ENCODE results near the gene PLCXD1. TPM values are rescaled to one million over a fixed set of nuclear protein-coding genes. Genes with fewer than 3 reads are reported as not detected.

Gene PLCXD1
- total and polyA plus RNA-seq, 9 of the 15 experiments (the other 6 are each of a cell fraction or from before 2014, with no cell fraction given) = 6.0 to 60.2 (median 39.5) TPM

- no peak for TF ChIP-seq CEBPG (CRISPR knock-in tag; IDR thresholded peaks at IDR 0.05)
- no peak for TF ChIP-seq CEBPG (tag; conservative IDR thresholded peaks at IDR 0.05 in 1 of 2, IDR thresholded peaks at IDR 0.05 in 1 of 2)
- TF ChIP-seq NKRF (IDR thresholded peaks at IDR 0.05; ENCODE audit: borderline replicate concordance) = 0 out of 2 replicates have a peak, but pooled peaks have one; percentile 29
- TF ChIP-seq SAFB (IDR thresholded peaks at IDR 0.05; ENCODE audit: borderline replicate concordance, low read depth, low read length) = no peak
- no peak for TF ChIP-seq ZFP36 (IDR thresholded peaks at IDR 0.05; ENCODE audit: low read depth, low read length, partially characterized antibody)
- TF ChIP-seq BMI1 (IDR thresholded peaks at IDR 0.05; ENCODE audit: low read length) = no peak
- no peak for TF ChIP-seq PREB (CRISPR knock-in tag; IDR thresholded peaks at IDR 0.05)
- no peak for TF ChIP-seq HDAC2 (IDR thresholded peaks at IDR 0.05)
- TF ChIP-seq POLR2A (conservative IDR thresholded peaks at IDR 0.05) = peak; percentile 83
- TF ChIP-seq, protein P1, sequence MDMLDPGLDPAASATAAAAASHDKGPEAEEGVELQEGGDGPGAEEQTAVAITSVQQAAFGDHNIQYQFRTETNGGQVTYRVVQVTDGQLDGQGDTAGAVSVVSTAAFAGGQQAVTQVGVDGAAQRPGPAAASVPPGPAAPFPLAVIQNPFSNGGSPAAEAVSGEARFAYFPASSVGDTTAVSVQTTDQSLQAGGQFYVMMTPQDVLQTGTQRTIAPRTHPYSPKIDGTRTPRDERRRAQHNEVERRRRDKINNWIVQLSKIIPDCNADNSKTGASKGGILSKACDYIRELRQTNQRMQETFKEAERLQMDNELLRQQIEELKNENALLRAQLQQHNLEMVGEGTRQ (CRISPR knock-in tag; IDR thresholded peaks at IDR 0.05) = no peak
- no peak for TF ChIP-seq CREBBP (IDR thresholded peaks at IDR 0.05; ENCODE audit: low read depth, low read length)
- peak; percentile 86 for TF ChIP-seq MBD2 (IDR thresholded peaks at IDR 0.05; ENCODE audit: borderline replicate concordance, low read depth)
- TF ChIP-seq YBX1 (IDR thresholded peaks at IDR 0.05) = no peak
- TF ChIP-seq CREB3L1 (IDR thresholded peaks at IDR 0.05; ENCODE audit: borderline replicate concordance, low read depth) = no peak
- no peak for TF ChIP-seq CXXC5 (CRISPR knock-in tag; IDR thresholded peaks at IDR 0.05)
- no peak for TF ChIP-seq CBFB (CRISPR knock-in tag; IDR thresholded peaks at IDR 0.05)
- no peak for TF ChIP-seq ZC3H11A (IDR thresholded peaks at IDR 0.05; ENCODE audit: low read depth, low read length)
- peak; percentile 10 to 91; a peak in 2 of 4 replicates for TF ChIP-seq NONO (IDR thresholded peaks at IDR 0.05; ENCODE audit: low read depth in 2 of 2, low read length in 1 of 2)
- TF ChIP-seq ELF2 (CRISPR knock-in tag; IDR thresholded peaks at IDR 0.05) = no peak
- TF ChIP-seq POLR2AphosphoS2 (IDR thresholded peaks at IDR 0.05; ENCODE audit: low read length) = 0 out of 2 replicates have a peak, but pooled peaks have one; percentile 21
- no peak for TF ChIP-seq HINFP (tag; conservative IDR thresholded peaks at IDR 0.05; ENCODE audit: low read depth)
- peak; percentile 54 for TF ChIP-seq TBP (optimal IDR thresholded peaks at IDR 0.05; ENCODE audit: low read depth, low read length)
- TF ChIP-seq CHCHD3 (CRISPR knock-in tag; IDR thresholded peaks at IDR 0.05) = no peak
Observed at GRCh38 chrX:318068-318738, 37.0 kb downstream of the PLCXD1 start (continued).
